SJSA1 (cell line): ENCODE data around the gene BRAF. TPM values are rescaled to one million over a fixed set of nuclear protein-coding genes. Genes with fewer than 3 reads are reported as not detected.
A peak's percentile ranks its signal among the peaks of the same experiment; 100 is the strongest.
"Not testable (repeated sequence)": the region's sequence is repeated elsewhere in the genome, so short reads cannot be mapped to it uniquely, and the experiment has no call there.

Experiments used
- DNase-seq, 2 experiments: peaks; one replicate each; pipeline ENCODE4 v3.0.0-alpha.2; 2015 to 2020; ENCODE audit warnings: low spot score in 2 of 2, low read depth in 1 of 2
- H3K27ac ChIP-seq: fragments of 250-450 bp; sonication (Bioruptor Pico); 2 replicates; pipeline ENCODE4 v1.5.1; 2020; ENCODE audit warnings: mild to moderate bottlenecking, moderate library complexity
- H3K27me3 ChIP-seq: fragments of 250-450 bp; sonication (Bioruptor Pico); replicated peaks from 2 replicates; pipeline ENCODE4 v1.5.1; 2020; ENCODE audit warnings: mild to moderate bottlenecking, moderate library complexity
- H3K36me3 ChIP-seq: fragments of 250-450 bp; sonication (Bioruptor Pico); 2 replicates; pipeline ENCODE4 v1.5.1; 2020; ENCODE audit warnings: mild to moderate bottlenecking
- H3K4me1 ChIP-seq: fragments of 250-450 bp; sonication (Bioruptor Pico); replicated peaks from 2 replicates; pipeline ENCODE4 v1.6.1; 2021; ENCODE audit warnings: mild to moderate bottlenecking
- H3K4me3 ChIP-seq: fragments of 250-450 bp; sonication (Bioruptor Pico); 2 replicates; pipeline ENCODE4 v1.5.1; 2020; ENCODE audit warnings: mild to moderate bottlenecking
- H3K9me3 ChIP-seq: fragments of 250-450 bp; sonication (Bioruptor Pico); replicated peaks from 2 replicates; pipeline ENCODE4 v1.5.1; 2020; ENCODE audit warnings: mild to moderate bottlenecking
- total RNA-seq: library from RNA; depleted of rRNA; stranded (reverse); fragments of >200 nt; shearing (Covaris generic); gene quantifications from 2 replicates; pipeline ENCODE4 v1.2.3, GENCODE V29; 2014

The BRAF gene
- total RNA-seq, 1 experiment from 2014 or later, result 10.5 TPM

- no peak overlapping the region for H3K4me3 ChIP-seq
Measured at GRCh38 chr7:140678816-140679130, 246.0 kb downstream of the BRAF start.

GRCh38 chr7:140678081-140678815, 246.5 kb downstream of the BRAF start:
- no peaks in the 10 kb centered on the region for H3K27me3 ChIP-seq
- DNase-seq, result no peak
- peaks cover 6% of the 10 kb centered on the region for H3K4me1 ChIP-seq
- H3K36me3 ChIP-seq, result no peaks in the 10 kb centered on the region
- H3K27ac ChIP-seq, result no peak overlapping the region
- no peaks in the 10 kb centered on the region for H3K9me3 ChIP-seq
- no peak overlapping the region for H3K4me3 ChIP-seq

More at GRCh38 chr7:140678816-140679130, 246.0 kb downstream of the BRAF start:
- Histone ChIP-seq H3K27me3 (no peaks in the 10 kb centered on the region), H3K27ac (no peak overlapping the region), H3K4me1 (peaks cover under 1% of the 10 kb centered on the region), H3K9me3 (no peaks in the 10 kb centered on the region), H3K36me3 (no peaks in the 10 kb centered on the region)
- no peak for DNase-seq

DNA sequence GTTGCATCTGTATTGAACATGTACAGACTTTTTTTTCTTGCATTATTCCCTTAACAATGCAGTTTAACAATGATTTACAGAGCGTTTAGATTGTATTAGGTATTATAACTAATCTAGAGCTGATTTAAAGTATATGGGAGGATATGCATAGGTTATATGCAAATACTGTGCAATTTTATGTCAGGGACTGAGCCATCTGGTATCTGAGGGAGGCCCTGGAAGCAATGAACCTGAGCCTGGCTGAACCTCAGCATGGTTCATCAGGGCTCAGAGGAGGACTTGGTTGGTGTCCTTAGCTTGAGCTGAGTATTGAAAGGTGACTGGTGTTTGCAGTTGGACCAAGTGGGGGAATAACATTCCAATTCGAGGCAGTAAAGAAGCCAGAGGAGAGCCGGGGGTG, 247.2 kb downstream of the BRAF start:
- DNase-seq, result no peak
- no peaks in the 10 kb centered on the region for H3K36me3 ChIP-seq
- no peak overlapping the region for H3K4me3 ChIP-seq
- no peak overlapping the region for H3K27ac ChIP-seq
- peaks cover 10% of the 10 kb centered on the region for H3K4me1 ChIP-seq
- no peaks in the 10 kb centered on the region for H3K9me3 ChIP-seq
- H3K27me3 ChIP-seq, result no peaks in the 10 kb centered on the region

- not testable (repeated sequence) for H3K36me3 ChIP-seq, H3K27ac ChIP-seq, DNase-seq, H3K4me3 ChIP-seq, H3K9me3 ChIP-seq, H3K27me3 ChIP-seq
- H3K4me1 ChIP-seq, result peaks cover 14% of the 10 kb centered on the region
Measured at GRCh38 chr7:140676956-140677355, 247.8 kb downstream of the BRAF start.

- Histone ChIP-seq H3K36me3 (no peaks in the 10 kb centered on the region), H3K27me3 (no peaks in the 10 kb centered on the region), H3K27ac (no peak overlapping the region), H3K4me3 (no peak overlapping the region), H3K9me3 (no peaks in the 10 kb centered on the region), H3K4me1 (peaks cover 14% of the 10 kb centered on the region)
- DNase-seq, result no peak
Measured at GRCh38 chr7:140676306-140676705, 248.4 kb downstream of the BRAF start.

GRCh38 chr7:140675726-140676125, 249.0 kb downstream of the BRAF start:
- no peaks in the 10 kb centered on the region for H3K9me3 ChIP-seq
- no peak for DNase-seq
- no peak overlapping the region for H3K4me3 ChIP-seq
- peaks cover 14% of the 10 kb centered on the region for H3K4me1 ChIP-seq
- no peaks in the 10 kb centered on the region for H3K27me3 ChIP-seq
- no peak overlapping the region for H3K27ac ChIP-seq
- no peaks in the 10 kb centered on the region for H3K36me3 ChIP-seq

DNA sequence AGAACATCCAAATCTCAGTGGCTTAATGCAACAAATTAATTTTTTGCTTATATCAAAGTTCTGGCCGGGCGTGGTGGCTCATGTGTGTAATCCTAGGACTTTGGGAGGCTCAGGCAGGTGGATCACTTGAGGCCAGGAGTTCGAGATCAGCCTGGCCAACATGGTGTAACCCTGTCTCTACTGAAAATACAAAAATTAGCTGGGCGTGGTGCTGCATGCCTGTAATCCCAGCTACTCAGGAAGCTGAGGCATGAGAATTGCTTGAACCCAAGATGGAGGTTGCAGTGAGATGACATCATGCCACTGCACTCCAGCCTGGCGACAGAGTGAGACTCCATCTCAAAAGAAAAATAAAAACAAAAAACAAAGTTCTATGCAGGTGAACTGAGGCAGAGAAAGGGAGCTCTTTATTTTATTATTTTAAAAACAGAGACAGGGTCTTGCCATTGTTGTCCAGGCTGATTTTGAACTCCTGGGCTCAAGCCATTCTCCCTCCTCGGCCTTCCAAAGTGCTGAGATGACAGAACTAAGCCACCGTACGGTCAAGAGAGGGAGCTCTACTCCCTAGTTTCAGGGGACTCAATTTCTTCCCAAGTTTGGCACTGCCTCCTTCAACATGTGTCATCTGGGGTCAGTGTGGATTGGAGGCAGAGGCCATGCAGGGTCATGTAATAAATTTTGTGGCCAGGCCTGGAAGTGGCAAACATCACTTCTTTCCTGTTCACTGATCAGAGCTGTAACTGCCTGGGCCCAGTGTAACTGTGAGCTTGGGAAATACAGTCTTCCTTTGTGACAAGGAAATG, 249.6 kb downstream of the BRAF start:
- Histone ChIP-seq H3K4me1 (peaks cover 14% of the 10 kb centered on the region), H3K9me3 (no peaks in the 10 kb centered on the region), H3K4me3 (no peak overlapping the region), H3K27ac (no peak overlapping the region), H3K36me3 (no peaks in the 10 kb centered on the region), H3K27me3 (no peaks in the 10 kb centered on the region)
- peak in 1 of 2 experiments; percentile 29 for DNase-seq

GRCh38 chr7:140674356-140674800, 250.4 kb downstream of the BRAF start:
- no peak overlapping the region for H3K27ac ChIP-seq
- H3K4me3 ChIP-seq, result no peak overlapping the region
- H3K4me1 ChIP-seq, result peaks cover 14% of the 10 kb centered on the region
- no peaks in the 10 kb centered on the region for H3K9me3 ChIP-seq
- no peaks in the 10 kb centered on the region for H3K36me3 ChIP-seq
- no peaks in the 10 kb centered on the region for H3K27me3 ChIP-seq
- no peak for DNase-seq

- H3K36me3 ChIP-seq, result no peaks in the 10 kb centered on the region
- no peak overlapping the region for H3K27ac ChIP-seq
- no peaks in the 10 kb centered on the region for H3K9me3 ChIP-seq
- no peaks in the 10 kb centered on the region for H3K27me3 ChIP-seq
- H3K4me3 ChIP-seq, result peak overlapping the region; percentile 83; the same call in 1 of the 2 replicates
- DNase-seq, result no peak
- H3K4me1 ChIP-seq, result peaks cover 14% of the 10 kb centered on the region
Measured at GRCh38 chr7:140673774-140674155, 251.0 kb downstream of the BRAF start.

DNA sequence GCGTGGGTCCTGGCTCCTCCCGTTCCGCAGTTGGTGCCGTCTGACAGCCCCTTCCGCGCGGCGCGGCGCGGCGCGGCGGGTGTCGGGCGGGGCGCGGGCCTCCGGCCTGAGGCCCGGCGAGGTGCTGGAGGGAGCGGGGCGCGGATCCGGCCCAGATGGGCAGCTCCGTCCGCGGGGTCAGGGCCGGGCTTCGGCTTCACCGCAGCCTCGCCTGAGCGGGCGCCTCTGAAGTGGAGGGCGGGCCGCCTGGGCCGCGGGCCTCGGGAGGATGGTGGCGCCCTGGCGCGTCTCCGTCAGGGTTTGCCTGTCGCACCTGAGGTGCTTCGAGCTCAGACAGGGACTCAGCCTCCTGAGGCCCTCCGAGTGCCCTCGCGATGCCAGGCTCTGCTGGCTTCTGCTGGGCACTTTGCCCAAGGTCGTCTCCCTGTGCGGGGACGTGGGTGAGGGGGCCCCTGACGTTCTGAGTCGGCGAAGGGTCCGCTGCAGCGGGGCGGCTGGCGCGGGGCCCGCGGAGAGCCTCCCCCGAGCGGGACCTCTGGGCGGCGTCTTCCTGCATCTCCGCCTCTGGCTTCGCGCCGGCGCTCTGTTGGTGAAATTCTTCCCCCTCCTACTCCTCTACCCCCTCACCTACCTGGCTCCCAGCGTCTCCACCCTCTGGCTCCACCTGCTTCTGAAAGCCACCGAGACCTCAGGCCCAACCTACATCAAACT, 251.5 kb downstream of the BRAF start:
- Histone ChIP-seq H3K36me3 (no peaks in the 10 kb centered on the region), H3K4me3 (peak overlapping the region; percentile 83), H3K27me3 (no peaks in the 10 kb centered on the region), H3K4me1 (peaks cover 14% of the 10 kb centered on the region), H3K9me3 (no peaks in the 10 kb centered on the region), H3K27ac (no peak overlapping the region)
- peak in 1 of 2 experiments; percentile 32 for DNase-seq

GRCh38 chr7:140672382-140673062, 252.2 kb downstream of the BRAF start, which contains the start of gene ADCK2:
TSS of gene ADCK2 (plus strand) at chr7:140672945. CDS start at chr7:140673331, 386 bp downstream.
- Histone ChIP-seq H3K27me3 (no peaks in the 10 kb centered on the region), H3K36me3 (no peaks in the 10 kb centered on the region), H3K27ac (no peak within 1 kb of the TSS), H3K9me3 (no peaks in the 10 kb centered on the region), H3K4me1 (peaks cover 14% of the 10 kb centered on the region), H3K4me3 (peak within 1 kb of the TSS; percentile 83)
- no peak for DNase-seq

DNA sequence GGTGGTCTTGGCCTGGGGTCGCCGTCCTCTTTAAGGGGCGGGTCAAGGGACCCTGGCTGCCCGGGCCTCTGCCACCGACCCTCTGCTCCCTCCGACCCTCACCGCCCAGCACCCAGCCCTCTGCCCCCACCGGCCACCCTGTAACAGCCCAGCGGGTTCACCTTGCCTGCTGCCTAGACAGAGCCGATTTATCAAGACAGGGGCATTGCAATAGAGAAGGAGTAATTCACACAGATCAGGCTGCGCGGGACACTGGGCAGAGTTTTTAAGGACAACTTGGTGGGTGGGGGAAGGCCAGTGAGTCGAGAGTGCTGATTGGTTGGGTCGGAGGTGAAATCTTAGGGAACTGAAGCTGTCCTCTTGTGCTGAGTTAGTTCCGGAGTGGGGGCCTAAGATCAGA, 252.8 kb downstream of the BRAF start:
- H3K27me3 ChIP-seq, result no peaks in the 10 kb centered on the region
- no peak overlapping the region for H3K4me3 ChIP-seq
- H3K27ac ChIP-seq, result no peak overlapping the region
- H3K36me3 ChIP-seq, result no peaks in the 10 kb centered on the region
- no peak for DNase-seq
- H3K4me1 ChIP-seq, result peaks cover 14% of the 10 kb centered on the region
- H3K9me3 ChIP-seq, result no peaks in the 10 kb centered on the region

DNA sequence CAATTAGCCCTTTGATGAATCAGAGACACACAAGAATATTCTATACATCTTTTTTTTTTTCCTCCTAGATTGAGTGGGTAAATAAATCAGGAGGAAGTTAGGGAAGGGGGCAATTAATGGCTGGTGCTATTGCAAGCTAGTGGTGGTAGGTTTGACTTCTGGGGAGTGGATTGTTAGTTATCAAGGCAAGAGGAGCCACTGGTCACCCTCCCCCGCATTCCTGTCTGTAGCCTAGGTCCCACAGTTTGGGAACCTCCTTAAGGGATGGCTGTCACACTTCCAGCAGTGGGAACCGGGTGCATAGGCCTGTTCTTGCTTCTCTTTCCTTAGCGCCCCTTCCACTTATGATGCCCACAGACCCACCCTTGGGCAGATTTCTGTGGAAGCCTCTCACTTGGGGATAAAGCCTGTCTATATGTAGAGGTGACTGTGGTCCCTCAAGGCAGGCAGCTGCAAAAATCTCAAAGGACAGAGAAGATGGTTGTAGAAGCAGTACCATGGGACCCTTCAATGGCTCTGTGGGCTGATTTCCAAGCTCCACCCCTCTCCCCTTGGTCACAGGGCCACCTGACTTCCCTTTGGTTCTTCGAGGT, 254.3 kb downstream of the BRAF start:
- H3K4me1 ChIP-seq, result peaks cover 14% of the 10 kb centered on the region
- H3K36me3 ChIP-seq, result no peaks in the 10 kb centered on the region
- H3K4me3 ChIP-seq, result no peak overlapping the region
- no peaks in the 10 kb centered on the region for H3K9me3 ChIP-seq
- no peak overlapping the region for H3K27ac ChIP-seq
- H3K27me3 ChIP-seq, result no peaks in the 10 kb centered on the region
- no peak for DNase-seq
